MM.1S (cell line): Measurements from ENCODE around the gene ZHX3.

ENCODE experiments used
- CTCF ChIP-seq: fragments of 300-600 bp; sonication (generic); IDR thresholded peaks from 2 replicates; pipeline ENCODE4 v1.5.1; 2016; ENCODE audit warnings: antibody characterized with exemption, low read length, mixed read lengths
- EZH2 ChIP-seq: fragments of 300-600 bp; sonication (generic); optimal IDR thresholded peaks from 2 replicates; pipeline ENCODE3; 2017; ENCODE audit warnings: low read depth, mild to moderate bottlenecking, antibody characterized with exemption, low read length, mixed read lengths
- EZH2phosphoT487 ChIP-seq: fragments of 300-600 bp; sonication (generic); IDR thresholded peaks from 2 replicates; pipeline ENCODE4 v1.6.1; 2018; ENCODE audit warnings: antibody characterized with exemption, low read length

GRCh38 chr20:41229259-41229658 is 88.3 kb downstream of the ZHX3 start:
- TF ChIP-seq CTCF: no peak
- no peak for TF ChIP-seq EZH2
- no peak for TF ChIP-seq EZH2phosphoT487
